Testis (tissue), 3 donors: Measurements from ENCODE around the gene PPP2R2D. TPM values are rescaled to one million over a fixed set of nuclear protein-coding genes. Genes with fewer than 3 reads are reported as not detected.

Source experiments
- DNase-seq: peaks from one replicate; pipeline ENCODE4 v3.0.0-alpha.2; 2019
- H3K27ac ChIP-seq, 2 donors: fragments of 200-600 bp; sonication (generic); one replicate each; pipeline ENCODE4 v1.5.1; 2019
- H3K27me3 ChIP-seq: fragments of 200-600 bp; sonication (generic); one replicate; pipeline ENCODE4 v1.5.1; 2019
- H3K36me3 ChIP-seq: fragments of 200-600 bp; sonication (generic); one replicate; pipeline ENCODE4 v1.5.1; 2017; ENCODE audit warnings: low read depth; ENCODE audit errors: missing control alignments
- H3K4me1 ChIP-seq: fragments of 200-600 bp; sonication (generic); one replicate; pipeline ENCODE4 v1.5.1; 2019
- H3K4me3 ChIP-seq, 2 donors: fragments of 200-600 bp; sonication (generic); one replicate each; pipeline ENCODE4 v1.5.1; 2017 to 2019
- H3K9me3 ChIP-seq: fragments of 200-600 bp; sonication (generic); one replicate; pipeline ENCODE4 v1.5.1; 2017
- CTCF ChIP-seq, 3 experiments: fragments of 450-650 bp in 2 of 3; fragments of 200-600 bp in 1 of 3; sonication (generic) in 1 of 3; IDR thresholded peaks; one replicate each; pipeline ENCODE4 v1.5.1; 2016 to 2019; ENCODE audit warnings: antibody characterized with exemption in 3 of 3, mild to moderate bottlenecking in 2 of 3, moderate library complexity in 1 of 3
- POLR2A ChIP-seq: fragments of 450-650 bp; IDR thresholded peaks from one replicate; pipeline ENCODE4 v1.6.1; 2017; ENCODE audit warnings: antibody characterized with exemption, mild to moderate bottlenecking, moderate library complexity
- WGBS, 2 donors: methylation state at CpG; one replicate each; pipeline ENCODE4 v1.1.5; 2018; 5-methylcytosine and 5-hydroxymethylcytosine counted together
- intact Hi-C: fragments of 100-400 bp; cut with DNase I; formaldehyde crosslinking; loops from one replicate; pipeline ENCODE4 v1.15.1; 2023; ENCODE audit warnings: low total_unique reads
- polyA plus RNA-seq: library from polyadenylated mRNA; stranded (reverse); fragments of 350-450 nt; fragmentation: Illumina TruSeq; extraction: RNeasy Lipid Tissue Mini Kit (QIAGEN cat#74804); gene quantifications from one replicate; pipeline ENCODE4 v1.2.3, GENCODE V29; 2014; ENCODE audit warnings: low read depth, low replicate concordance; ENCODE audit not compliant: insufficient read depth
- total RNA-seq, 2 donors: library from RNA; depleted of rRNA; stranded (reverse); fragments of >200 nt; gene quantifications; one replicate each; pipeline ENCODE4 v1.2.3, GENCODE V29; 2016

The PPP2R2D gene
- total and polyA plus RNA-seq, 3 donors from 2014 or later, result 34.9 to 49.2 (median 48.5) TPM

- Histone ChIP-seq H3K9me3 (no peaks in the 10 kb centered on the region), H3K4me3 (no peak overlapping the region), H3K27me3 (no peaks in the 10 kb centered on the region), H3K4me1 (peaks cover 49% of the 10 kb centered on the region), H3K27ac (peak overlapping the region; percentile 60 to 63), H3K36me3 (no peaks in the 10 kb centered on the region)
- TF ChIP-seq CTCF (IDR thresholded peaks at IDR 0.05) (no peak), POLR2A (no peak)
- intact Hi-C loops, result no loop called here
- DNase-seq, result peak; percentile 86
- whole genome bisulfite sequencing, 2 donors, result 42 to 72% methylated on average over 17 to 18 of the region's 18 CpGs
Observed at GRCh38 chr10:131933016-131933695, 32.3 kb downstream of the PPP2R2D start.

DNA sequence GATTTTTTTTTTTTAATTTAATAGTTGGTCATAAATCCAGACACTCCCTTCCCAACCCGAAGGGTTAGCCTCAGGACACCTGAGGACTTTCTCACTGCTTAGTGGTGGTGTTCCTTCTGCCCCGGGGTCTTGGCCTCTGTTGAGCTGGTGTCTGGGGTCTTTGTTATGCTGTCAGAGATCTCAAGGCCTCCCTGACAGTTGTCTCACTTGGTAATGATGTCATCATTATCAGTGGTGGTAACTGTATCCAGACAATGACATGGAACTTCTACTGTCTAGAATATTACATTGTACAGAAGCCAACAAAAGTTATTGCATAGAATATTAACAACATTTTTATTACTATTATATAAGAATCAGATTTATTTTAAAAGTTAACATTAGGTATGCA, 32.9 kb downstream of the PPP2R2D start:
- no peak for DNase-seq
- Histone ChIP-seq H3K27me3 (no peaks in the 10 kb centered on the region), H3K36me3 (no peaks in the 10 kb centered on the region), H3K4me1 (peaks cover 45% of the 10 kb centered on the region), H3K4me3 (no peak overlapping the region), H3K9me3 (no peaks in the 10 kb centered on the region), H3K27ac (peak overlapping the region; percentile 60 to 63)
- 64 to 80% methylated on average over 2 of the region's 2 CpGs for WGBS, 2 donors
- intact Hi-C loops, result no loop called here
- TF ChIP-seq POLR2A (no peak), CTCF (IDR thresholded peaks at IDR 0.05) (no peak)

DNA sequence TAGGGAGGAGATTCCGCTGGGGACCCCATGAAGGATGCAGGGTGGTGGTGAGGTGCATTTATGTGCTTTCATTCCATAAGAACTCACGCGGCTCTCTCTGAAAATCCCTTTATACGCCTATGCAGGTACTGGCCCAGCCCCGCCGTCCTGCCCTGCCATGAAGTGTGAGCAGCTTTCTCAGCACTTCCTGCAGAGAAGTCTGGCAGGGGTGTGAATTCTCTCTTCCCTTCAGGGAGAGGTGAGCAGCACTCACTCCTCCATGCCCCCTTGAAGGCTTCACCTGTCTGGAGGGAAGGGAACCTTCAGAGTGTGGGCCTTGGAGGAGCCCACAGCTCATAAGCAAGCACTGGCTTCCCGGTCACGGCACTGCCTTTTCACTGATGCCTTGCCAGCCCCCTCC, 34.0 kb downstream of the PPP2R2D start:
- TF ChIP-seq CTCF (IDR thresholded peaks at IDR 0.05) (no peak), POLR2A (no peak)
- DNase-seq, result no peak
- H3K9me3 ChIP-seq, result no peaks in the 10 kb centered on the region
- no peaks in the 10 kb centered on the region for H3K36me3 ChIP-seq
- peaks cover 36% of the 10 kb centered on the region for H3K4me1 ChIP-seq
- H3K27me3 ChIP-seq, result no peaks in the 10 kb centered on the region
- H3K27ac ChIP-seq, result peak overlapping the region in 1 of 2 donors; percentile 9
- H3K4me3 ChIP-seq, result no peak overlapping the region
- WGBS, 2 donors, result 80 to 89% methylated on average over 8 of the region's 8 CpGs
- intact Hi-C loops, result no loop called here

DNA sequence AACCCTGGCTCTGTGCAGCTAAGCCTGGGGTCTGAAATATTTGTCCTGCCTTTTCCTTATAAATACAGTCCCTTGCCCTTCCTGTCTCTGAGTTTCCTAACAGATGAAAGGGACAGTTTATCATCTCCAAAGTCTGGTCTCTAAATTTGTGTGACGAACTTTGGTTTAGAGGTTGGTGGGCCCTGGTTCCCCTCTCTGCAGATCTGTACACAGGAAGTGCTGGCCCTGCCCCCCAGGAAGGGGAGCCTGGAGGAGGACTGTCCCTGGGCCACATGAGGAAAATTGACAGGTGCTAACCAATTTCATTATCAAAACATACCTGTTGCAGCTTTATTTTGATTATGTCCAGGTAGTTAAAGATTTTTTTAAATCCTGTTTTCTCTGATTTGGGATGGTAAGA, 34.5 kb downstream of the PPP2R2D start:
- Histone ChIP-seq H3K4me1 (peaks cover 36% of the 10 kb centered on the region), H3K9me3 (no peaks in the 10 kb centered on the region), H3K36me3 (no peaks in the 10 kb centered on the region), H3K27me3 (no peaks in the 10 kb centered on the region), H3K27ac (peak overlapping the region in 1 of 2 donors; percentile 9), H3K4me3 (no peak overlapping the region)
- intact Hi-C loops, result no loop called here
- no peak for TF ChIP-seq POLR2A
- TF ChIP-seq CTCF (IDR thresholded peaks at IDR 0.05), result no peak
- DNase-seq, result no peak
- 50 to 53% methylated on average over 1 of the region's 1 CpG for WGBS, 2 donors

GRCh38 chr10:131936294-131936693, 35.5 kb downstream of the PPP2R2D start:
- Histone ChIP-seq H3K27me3 (no peaks in the 10 kb centered on the region), H3K9me3 (no peaks in the 10 kb centered on the region), H3K4me3 (no peak overlapping the region), H3K4me1 (peaks cover 29% of the 10 kb centered on the region), H3K36me3 (no peaks in the 10 kb centered on the region), H3K27ac (no peak overlapping the region)
- WGBS, 2 donors, result 93 to 94% methylated on average over 9 of the region's 9 CpGs
- TF ChIP-seq CTCF (IDR thresholded peaks at IDR 0.05) (no peak), POLR2A (no peak)
- DNase-seq, result no peak
- intact Hi-C loops, result no loop called here
